BJ (cell line): ENCODE data around the gene RPRML. TPM values are rescaled to one million over a fixed set of nuclear protein-coding genes. Genes with fewer than 3 reads are reported as not detected.
"Not testable (repeated sequence)": the region's sequence is repeated elsewhere in the genome, so short reads cannot be mapped to it uniquely, and the experiment has no call there.

Source experiments
- CTCF ChIA-PET: fragments of 350-600 bp; formaldehyde crosslinking; extraction: SDS; loops from one replicate; lab custom pipeline; 2021; ENCODE audit warnings: antibody characterized with exemption, inconsistent platforms; lab: Yijun Ruan, JAX
- POLR2A ChIA-PET: fragments of 300-600 bp; sonication (Branson Sonifier 250); formaldehyde crosslinking; extraction: SDS; loops from one replicate; lab custom pipeline; 2021; ENCODE audit warnings: antibody characterized with exemption; lab: Charles Lee
- DNase-seq: peaks from one replicate; pipeline ENCODE4 v3.0.0-alpha.2; 2011; ENCODE audit warnings: low read depth
- H3K27me3 ChIP-seq: 2 replicates; pipeline ENCODE4 v1.6.0; 2011; ENCODE audit warnings: low read length; ENCODE audit not compliant: control insufficient read depth, insufficient read depth
- H3K36me3 ChIP-seq: 2 replicates; pipeline ENCODE4 v1.5.1; 2011; ENCODE audit warnings: low read length; ENCODE audit not compliant: control insufficient read depth, insufficient read depth
- H3K4me3 ChIP-seq: 2 replicates; pipeline ENCODE4 v1.5.1; 2011; ENCODE audit warnings: low read depth, mild to moderate bottlenecking, control low read depth, low read length
- polyA plus RNA-seq: library from polyadenylated mRNA; depleted of rRNA; stranded (reverse); fragments of >200 nt; gene quantifications from 2 replicates; pipeline ENCODE4 v1.2.3, GENCODE V29; 2011
- TF ChIP-seq, protein P1 (sequence below): IDR thresholded peaks from 2 replicates; pipeline ENCODE4 v1.5.1; 2011; ENCODE audit warnings: low read depth, mild to moderate bottlenecking, control low read depth, inconsistent platforms, low read length, moderate library complexity; ENCODE audit not compliant: insufficient read depth

The RPRML gene
- polyA plus RNA-seq, 1 experiment: not detected

DNA sequence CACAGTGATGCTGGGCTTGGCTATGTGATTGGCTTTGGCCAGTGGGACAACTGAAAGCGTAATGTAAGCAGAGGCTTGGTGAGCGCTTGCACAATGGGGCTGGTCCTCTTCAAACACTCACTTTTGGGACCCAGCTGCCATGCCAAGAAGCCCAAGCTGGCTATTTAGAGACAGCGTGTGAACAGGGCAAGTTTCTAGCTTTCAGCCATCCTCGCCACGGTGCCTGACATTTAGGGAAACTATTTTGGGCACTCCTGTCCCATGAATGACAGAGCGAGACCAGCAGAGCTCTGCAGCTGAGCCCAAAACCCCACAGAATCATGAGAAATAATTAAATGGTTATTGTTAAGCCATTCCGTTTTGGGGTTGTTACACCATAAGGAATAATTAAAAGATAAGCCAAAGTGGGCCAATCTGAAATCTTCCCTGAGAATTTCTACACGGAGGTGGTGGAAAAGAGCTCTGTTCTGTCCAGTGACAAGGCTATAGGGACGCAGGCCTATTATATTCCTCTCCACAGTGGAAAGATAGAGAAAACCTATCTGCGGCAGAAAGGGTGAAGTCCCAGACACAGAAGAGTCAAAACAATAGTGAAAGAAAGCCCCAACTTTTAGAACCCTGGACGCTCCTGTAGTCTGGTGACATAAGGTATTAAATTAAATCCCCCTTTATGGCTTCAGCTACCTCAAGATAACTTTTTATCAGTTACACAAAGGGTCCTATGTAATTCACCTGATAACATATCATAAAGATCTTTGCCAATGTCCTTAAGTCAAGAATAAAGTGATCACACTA, 10.8 kb upstream of the RPRML start:
- Histone ChIP-seq H3K36me3 (no peaks in the 10 kb centered on the region), H3K4me3 (no peak overlapping the region), H3K27me3 (peaks cover 4% of the 10 kb centered on the region; the same call in 1 of the 2 replicates)
- TF ChIP-seq, protein P1, sequence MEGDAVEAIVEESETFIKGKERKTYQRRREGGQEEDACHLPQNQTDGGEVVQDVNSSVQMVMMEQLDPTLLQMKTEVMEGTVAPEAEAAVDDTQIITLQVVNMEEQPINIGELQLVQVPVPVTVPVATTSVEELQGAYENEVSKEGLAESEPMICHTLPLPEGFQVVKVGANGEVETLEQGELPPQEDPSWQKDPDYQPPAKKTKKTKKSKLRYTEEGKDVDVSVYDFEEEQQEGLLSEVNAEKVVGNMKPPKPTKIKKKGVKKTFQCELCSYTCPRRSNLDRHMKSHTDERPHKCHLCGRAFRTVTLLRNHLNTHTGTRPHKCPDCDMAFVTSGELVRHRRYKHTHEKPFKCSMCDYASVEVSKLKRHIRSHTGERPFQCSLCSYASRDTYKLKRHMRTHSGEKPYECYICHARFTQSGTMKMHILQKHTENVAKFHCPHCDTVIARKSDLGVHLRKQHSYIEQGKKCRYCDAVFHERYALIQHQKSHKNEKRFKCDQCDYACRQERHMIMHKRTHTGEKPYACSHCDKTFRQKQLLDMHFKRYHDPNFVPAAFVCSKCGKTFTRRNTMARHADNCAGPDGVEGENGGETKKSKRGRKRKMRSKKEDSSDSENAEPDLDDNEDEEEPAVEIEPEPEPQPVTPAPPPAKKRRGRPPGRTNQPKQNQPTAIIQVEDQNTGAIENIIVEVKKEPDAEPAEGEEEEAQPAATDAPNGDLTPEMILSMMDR: no peak
- ChIA-PET CTCF (interaction anchor here (0.6 to 1.2 kb wide), 3 partner anchors 12 to 27 kb away, joined by 3 to 6 read pairs (median 3); no protein-coding TSS in a partner anchor), POLR2A (no interaction called here)
- no peak for DNase-seq

DNA sequence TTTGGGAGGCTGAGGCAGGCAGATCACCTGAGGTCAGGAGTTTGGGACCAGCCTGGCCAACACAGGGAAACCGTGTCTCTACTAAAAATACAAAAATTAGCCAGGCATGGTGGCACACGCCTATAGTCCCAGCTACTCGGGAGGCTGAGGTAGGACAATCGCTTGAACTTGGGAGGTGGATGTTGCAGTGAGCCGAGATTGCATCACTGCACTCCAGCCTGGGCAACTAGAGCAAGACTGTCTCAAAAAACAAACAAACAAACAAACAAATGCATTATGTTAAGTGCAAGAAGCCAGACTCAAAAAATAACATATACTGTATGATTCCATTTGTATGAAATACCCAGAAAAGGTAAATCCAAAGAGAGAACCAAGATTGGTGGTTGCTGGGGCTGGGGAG, 8.9 kb upstream of the RPRML start:
- H3K36me3 ChIP-seq, H3K4me3 ChIP-seq, H3K27me3 ChIP-seq, CTCF ChIA-PET, POLR2A ChIA-PET, DNase-seq: not testable (repeated sequence)

DNA sequence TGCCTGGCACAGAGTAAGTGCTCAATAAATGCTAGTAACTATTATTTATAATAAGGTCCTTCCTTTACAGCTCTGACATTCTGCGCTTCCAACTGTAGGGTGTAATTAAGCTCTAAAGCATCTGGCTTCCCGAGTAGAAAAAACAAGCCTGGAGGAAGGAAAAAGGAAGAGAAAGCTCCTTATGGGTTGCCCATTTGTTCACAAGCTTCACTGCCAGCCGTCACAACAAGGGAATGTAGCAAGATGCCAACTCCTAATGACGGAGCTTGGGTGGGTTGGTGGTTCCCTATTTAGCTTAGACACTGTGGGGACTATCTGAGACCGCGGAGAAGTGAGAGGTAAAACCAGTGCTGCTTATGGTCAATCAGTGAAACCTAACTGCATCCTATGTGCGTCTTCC, 7.3 kb upstream of the RPRML start:
- no peaks in the 10 kb centered on the region for H3K36me3 ChIP-seq
- CTCF ChIA-PET: no interaction called here
- TF ChIP-seq, protein P1: no peak
- POLR2A ChIA-PET: no interaction called here
- DNase-seq: no peak
- H3K27me3 ChIP-seq: peaks cover 7% of the 10 kb centered on the region
- H3K4me3 ChIP-seq: no peak overlapping the region

DNA sequence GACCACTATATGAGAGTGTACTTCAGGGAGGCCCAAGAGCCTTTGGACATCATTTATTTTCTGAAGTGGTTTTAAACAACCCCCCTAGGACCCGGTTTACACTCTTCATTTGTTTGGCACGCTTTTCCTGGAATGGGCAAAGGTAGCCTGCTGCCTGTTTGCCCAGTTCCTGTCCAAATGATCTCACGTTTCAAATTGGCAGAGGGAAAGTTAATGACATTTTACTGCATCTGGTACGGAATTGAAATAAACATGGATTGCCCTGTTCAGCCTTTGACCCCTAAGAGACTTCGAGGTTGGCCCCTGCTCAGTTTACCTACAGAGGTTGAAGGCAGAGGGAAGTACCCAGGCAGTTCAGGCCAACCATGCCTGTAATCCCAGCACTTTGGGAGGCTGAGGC, 5.8 kb upstream of the RPRML start:
- CTCF ChIA-PET: no interaction called here
- Histone ChIP-seq H3K4me3 (no peak overlapping the region), H3K36me3 (no peaks in the 10 kb centered on the region), H3K27me3 (peaks cover 11% of the 10 kb centered on the region)
- POLR2A ChIA-PET: no interaction called here
- TF ChIP-seq, protein P1: no peak
- DNase-seq: no peak

DNA sequence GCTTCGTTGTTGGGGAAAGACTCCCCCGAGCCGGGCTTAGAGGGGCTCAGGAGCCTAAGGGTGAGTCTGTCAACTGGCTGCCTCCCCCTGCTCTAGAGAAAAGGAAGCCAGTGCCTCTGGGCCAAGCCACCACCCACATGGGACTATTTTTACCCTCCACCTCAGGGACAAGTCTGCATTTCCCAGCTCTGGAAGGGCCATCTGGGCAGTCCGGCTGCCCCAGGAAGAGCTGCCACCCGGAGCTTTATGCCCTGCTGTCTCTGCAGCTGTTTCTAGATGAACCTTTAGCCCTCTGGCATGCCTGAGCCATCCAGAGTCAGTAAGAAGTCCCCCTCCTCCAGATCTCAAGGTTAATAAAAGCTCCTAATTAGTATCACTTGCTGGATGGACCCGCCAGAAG, 5.3 kb upstream of the RPRML start:
- TF ChIP-seq, protein P1: no peak
- Histone ChIP-seq H3K4me3 (no peak overlapping the region), H3K27me3 (peaks cover 14% of the 10 kb centered on the region), H3K36me3 (no peaks in the 10 kb centered on the region)
- DNase-seq: no peak
- ChIA-PET CTCF (interaction anchor here (2.0 kb wide), 1 partner anchor 42 kb away, joined by 5 read pairs; no protein-coding TSS in a partner anchor), POLR2A (no interaction called here)
